H1 (cell line): Measurements from ENCODE around the gene MICOS13. TPM values are rescaled to one million over a fixed set of nuclear protein-coding genes. Genes with fewer than 3 reads are reported as not detected.

Experiments used
- CTCF ChIA-PET: fragments of 300-600 bp; sonication (Branson Sonifier 250); formaldehyde crosslinking; loops from one replicate; lab custom pipeline; 2021; ENCODE audit not compliant: partially characterized antibody; lab: Charles Lee
- POLR2A ChIA-PET: fragments of 300-600 bp; sonication (Branson Sonifier 250); formaldehyde crosslinking; loops from one replicate; lab custom pipeline; 2021; ENCODE audit warnings: inconsistent platforms; ENCODE audit not compliant: partially characterized antibody; lab: Charles Lee
- DNase-seq, 2 experiments: peaks; one replicate each; pipeline versions ENCODE4 v3.0.0 to v3.0.0-alpha.2; 2010 to 2022; ENCODE audit warnings: low spot score in 2 of 2, low read depth in 1 of 2, mixed read lengths in 1 of 2
- FAIRE-seq: peaks from 2 replicates; lab custom pipeline; 2011; peaks lifted over from hg19 to GRCh38; lab: Jason Lieb, UNC
- H2AFZ ChIP-seq: 2 replicates; pipeline ENCODE4 v1.8.1; 2012; ENCODE audit warnings: low read length, inconsistent platforms
- H2AK5ac ChIP-seq: 2 replicates; pipeline ENCODE4 v1.6.1; 2013; ENCODE audit warnings: low read depth, low read length
- H2BK120ac ChIP-seq: replicated peaks from 2 replicates; pipeline ENCODE3; 2013; ENCODE audit warnings: low read depth, low read length, inconsistent platforms
- H2BK12ac ChIP-seq: 2 replicates; pipeline ENCODE4 v1.6.1; 2013; ENCODE audit warnings: low read depth, low read length
- H2BK15ac ChIP-seq: 2 replicates; pipeline ENCODE4 v1.6.1; 2013; ENCODE audit warnings: low read length
- H2BK20ac ChIP-seq: 2 replicates; pipeline ENCODE4 v1.6.1; 2013; ENCODE audit warnings: low read length
- H2BK5ac ChIP-seq: 2 replicates; pipeline ENCODE4 v1.6.1; 2013; ENCODE audit warnings: low read depth, low read length
- H3K14ac ChIP-seq: 2 replicates; pipeline ENCODE4 v1.6.1; 2013; ENCODE audit warnings: inconsistent platforms; ENCODE audit not compliant: insufficient read length
- H3K18ac ChIP-seq: 2 replicates; pipeline ENCODE4 v1.6.1; 2013; ENCODE audit warnings: low read length; ENCODE audit errors: extremely low read depth
- H3K23ac ChIP-seq: 2 replicates; pipeline ENCODE4 v1.6.1; 2013; ENCODE audit warnings: inconsistent platforms; ENCODE audit not compliant: insufficient read length
- H3K23me2 ChIP-seq: 2 replicates; pipeline ENCODE4 v1.6.1; 2013; ENCODE audit warnings: low read depth, low read length
- H3K27ac ChIP-seq: 2 replicates; pipeline ENCODE4 v1.6.1; 2011; ENCODE audit warnings: low read depth, low read length, inconsistent platforms
- H3K27me3 ChIP-seq, 4 experiments: replicated peaks in 1 of 4; 1 replicate in 1 of 4; 2 replicates in 3 of 4; pipeline versions ENCODE4 v1.6.1 to v1.8.1; 2011 to 2013; ENCODE audit warnings: low read length in 3 of 4, mild to moderate bottlenecking in 3 of 4, inconsistent platforms in 2 of 4, mixed read lengths in 2 of 4, moderate library complexity in 1 of 4; ENCODE audit not compliant: control insufficient read depth in 3 of 4, insufficient read depth in 3 of 4; ENCODE audit errors: extremely low read depth in 1 of 4
- H3K36me3 ChIP-seq, 4 experiments: 2 replicates each; pipeline versions ENCODE4 v1.6.1 to v1.8.1; 2011 to 2013; ENCODE audit warnings: mild to moderate bottlenecking in 4 of 4, low read length in 3 of 4, moderate library complexity in 2 of 4, control low read depth in 1 of 4, inconsistent platforms in 1 of 4; ENCODE audit not compliant: insufficient read depth in 4 of 4, control insufficient read depth in 2 of 4
- H3K4ac ChIP-seq: replicated peaks from 2 replicates; pipeline ENCODE3; 2013; ENCODE audit warnings: low read length, low read depth, mixed read lengths, inconsistent platforms; ENCODE audit not compliant: insufficient read length
- H3K4me1 ChIP-seq, 4 experiments: replicated peaks in 1 of 4; 1 replicate in 1 of 4; 2 replicates in 3 of 4; pipeline versions ENCODE4 v1.6.1 to v1.8.1; 2011 to 2013; ENCODE audit warnings: low read length in 3 of 4, inconsistent platforms in 2 of 4, mixed read lengths in 1 of 4; ENCODE audit not compliant: insufficient read depth in 4 of 4, control insufficient read depth in 3 of 4
- H3K4me2 ChIP-seq, 2 experiments: 2 replicates each; pipeline versions ENCODE4 v1.6.1 to v1.8.1; 2011 to 2013; ENCODE audit warnings: low read depth in 2 of 2, low read length in 2 of 2, control low read depth in 1 of 2, inconsistent platforms in 1 of 2, mild to moderate bottlenecking in 1 of 2; ENCODE audit not compliant: insufficient read depth in 1 of 2
- H3K4me3 ChIP-seq, 4 experiments: fragments of 200-600, 300-600 bp in 1 of 4; sonication (generic), shearing (Covaris generic), sonication (Bioruptor Twin) in 1 of 4; 2 replicates each; pipeline versions ENCODE4 v1.5.1 to v1.8.1; 2011 to 2016; ENCODE audit warnings: low read length in 4 of 4, low read depth in 3 of 4, control low read depth in 2 of 4, inconsistent platforms in 2 of 4, mild to moderate bottlenecking in 2 of 4, mixed read lengths in 1 of 4, moderate library complexity in 1 of 4; ENCODE audit not compliant: insufficient read depth in 2 of 4; ENCODE audit errors: extremely low read depth in 1 of 4
- H3K56ac ChIP-seq: replicated peaks from 2 replicates; pipeline ENCODE3; 2013; ENCODE audit warnings: low read depth, mild to moderate bottlenecking, mixed read lengths, low read length, inconsistent platforms; ENCODE audit not compliant: insufficient read length
- H3K79me1 ChIP-seq: 2 replicates; pipeline ENCODE4 v1.6.1; 2013; ENCODE audit warnings: low read depth, low read length, control low read depth
- H3K79me2 ChIP-seq, 2 experiments: 2 replicates each; pipeline versions ENCODE4 v1.6.1 to v1.8.1; 2012 to 2013; ENCODE audit warnings: low read length in 2 of 2, mild to moderate bottlenecking in 2 of 2, inconsistent platforms in 1 of 2; ENCODE audit not compliant: insufficient read depth in 2 of 2, control insufficient read depth in 1 of 2
- H3K9ac ChIP-seq, 4 experiments: replicated peaks in 1 of 4; 1 replicate in 1 of 4; 2 replicates in 3 of 4; pipeline versions ENCODE4 v1.6.1 to v1.8.1; 2011 to 2013; ENCODE audit warnings: low read depth in 3 of 4, low read length in 3 of 4, control low read depth in 2 of 4, mild to moderate bottlenecking in 2 of 4, moderate library complexity in 2 of 4, inconsistent platforms in 1 of 4; ENCODE audit errors: extremely low read depth in 1 of 4
- H3K9me3 ChIP-seq, 2 experiments: 2 replicates each; pipeline versions ENCODE4 v1.6.1 to v1.8.1; 2012 to 2013; ENCODE audit warnings: mild to moderate bottlenecking in 2 of 2, moderate library complexity in 2 of 2, control low read depth in 1 of 2, inconsistent platforms in 1 of 2, low read depth in 1 of 2, low read length in 1 of 2, mixed read lengths in 1 of 2; ENCODE audit not compliant: insufficient read depth in 2 of 2
- H4K20me1 ChIP-seq, 2 experiments: replicated peaks in 1 of 2; 2 replicates each; pipeline versions ENCODE3 to v1.8.1; 2011 to 2013; ENCODE audit warnings: inconsistent platforms in 2 of 2, low read length in 2 of 2, mild to moderate bottlenecking in 1 of 2; ENCODE audit not compliant: insufficient read depth in 2 of 2, control insufficient read depth in 1 of 2
- H4K5ac ChIP-seq: 2 replicates; pipeline ENCODE4 v1.6.1; 2013; ENCODE audit warnings: low read length, low read depth, mixed read lengths, inconsistent platforms; ENCODE audit not compliant: insufficient read length
- H4K8ac ChIP-seq: 2 replicates; pipeline ENCODE4 v1.8.0; 2013; ENCODE audit warnings: mild to moderate bottlenecking, moderate library complexity, low read length, inconsistent platforms; ENCODE audit not compliant: insufficient read depth; ENCODE audit errors: extremely low read depth
- H4K91ac ChIP-seq: replicated peaks from 2 replicates; pipeline ENCODE3; 2013; ENCODE audit warnings: low read length, mixed read lengths, inconsistent platforms; ENCODE audit not compliant: insufficient read length
- CBX8 ChIP-seq: fragments of 300-800, 300-1000 bp; sonication (generic); IDR thresholded peaks from 2 replicates; pipeline ENCODE4 v1.7.1; 2016; ENCODE audit warnings: low read depth, low read length, borderline replicate concordance
- GABPA ChIP-seq: IDR thresholded peaks from 2 replicates; pipeline ENCODE4 v1.6.1; 2011; ENCODE audit warnings: mild to moderate bottlenecking, low read length, moderate library complexity, borderline replicate concordance; ENCODE audit not compliant: insufficient read depth
- KDM1A ChIP-seq: fragments of 200-600, 300-600 bp; sonication (generic); IDR thresholded peaks from 2 replicates; pipeline ENCODE4 v1.7.1; 2016; ENCODE audit warnings: mild to moderate bottlenecking, low read length, borderline replicate concordance
- NANOG ChIP-seq: IDR thresholded peaks from 2 replicates; pipeline ENCODE4 v1.6.1; 2011; ENCODE audit warnings: low read length, low read depth, mild to moderate bottlenecking, inconsistent platforms; ENCODE audit not compliant: insufficient read depth, poor library complexity, severe bottlenecking
- NRF1 ChIP-seq: IDR thresholded peaks from 2 replicates; pipeline ENCODE4 v1.6.1; 2011; ENCODE audit warnings: mild to moderate bottlenecking, low read depth, low read length, improper control_type of control experiment
- RFX5 ChIP-seq: IDR thresholded peaks from 2 replicates; pipeline ENCODE4 v1.6.1; 2011; ENCODE audit warnings: low read depth, low read length, improper control_type of control experiment, borderline replicate concordance
- TAF7 ChIP-seq: optimal IDR thresholded peaks from 2 replicates; pipeline ENCODE3; 2011; ENCODE audit warnings: low read depth, mild to moderate bottlenecking, inconsistent platforms, low read length, moderate library complexity, borderline replicate concordance
- TCF12 ChIP-seq: IDR thresholded peaks from 2 replicates; pipeline ENCODE4 v1.6.1; 2011; ENCODE audit warnings: low read depth, mild to moderate bottlenecking, low read length
- WGBS, 2 experiments: shearing (Covaris generic) in 1 of 2; methylation state at CpG; one replicate each; pipeline versions ENCODE4 v1.1.6 to v1.1.7; 2013 to 2015; ENCODE audit warnings: low lambda C conversion rate in 2 of 2, mixed read lengths in 2 of 2, inconsistent platforms in 1 of 2, low coverage in 1 of 2, missing lambda C conversion rate in 1 of 2; ENCODE audit not compliant: insufficient replicate concordance in 2 of 2, insufficient coverage in 1 of 2, insufficient read length in 1 of 2; ENCODE audit errors: extremely low coverage in 1 of 2, missing lambda C conversion rate in 1 of 2; 5-methylcytosine and 5-hydroxymethylcytosine counted together
- polyA plus RNA-seq, 7 experiments: library from polyadenylated mRNA; depleted of rRNA in 3 of 7; stranded (reverse) in 5 of 7; unstranded in 2 of 7; fragments of >200 nt in 5 of 7; fragments of 200-250 nt in 2 of 7; gene quantifications; 1 replicate in 5 of 7; 2 replicates in 1 of 7; 4 replicates in 1 of 7; pipeline versions ENCODE4 v1.2.1 to v1.2.3, GENCODE V29; 2011 to 2013; ENCODE audit warnings: missing spikeins in 2 of 7, mixed read lengths in 2 of 7
- total RNA-seq: library from RNA; stranded (reverse); fragmentation: NEBNext Ultra II Directional; extraction: Animal tissue kit (Norgen Biotek cat#: 25700); gene quantifications from 2 replicates; pipeline ENCODE4 v1.2.1, GENCODE V29; 2021
- TF ChIP-seq, protein P1 (sequence below): IDR thresholded peaks from 2 replicates; pipeline ENCODE4 v1.6.1; 2012; ENCODE audit warnings: inconsistent platforms

Gene MICOS13
- total and polyA plus RNA-seq, 2 of the 8 experiments (the other 6 are each of a cell fraction or from before 2014, with no cell fraction given): 17.3 to 36.1 TPM

DNA sequence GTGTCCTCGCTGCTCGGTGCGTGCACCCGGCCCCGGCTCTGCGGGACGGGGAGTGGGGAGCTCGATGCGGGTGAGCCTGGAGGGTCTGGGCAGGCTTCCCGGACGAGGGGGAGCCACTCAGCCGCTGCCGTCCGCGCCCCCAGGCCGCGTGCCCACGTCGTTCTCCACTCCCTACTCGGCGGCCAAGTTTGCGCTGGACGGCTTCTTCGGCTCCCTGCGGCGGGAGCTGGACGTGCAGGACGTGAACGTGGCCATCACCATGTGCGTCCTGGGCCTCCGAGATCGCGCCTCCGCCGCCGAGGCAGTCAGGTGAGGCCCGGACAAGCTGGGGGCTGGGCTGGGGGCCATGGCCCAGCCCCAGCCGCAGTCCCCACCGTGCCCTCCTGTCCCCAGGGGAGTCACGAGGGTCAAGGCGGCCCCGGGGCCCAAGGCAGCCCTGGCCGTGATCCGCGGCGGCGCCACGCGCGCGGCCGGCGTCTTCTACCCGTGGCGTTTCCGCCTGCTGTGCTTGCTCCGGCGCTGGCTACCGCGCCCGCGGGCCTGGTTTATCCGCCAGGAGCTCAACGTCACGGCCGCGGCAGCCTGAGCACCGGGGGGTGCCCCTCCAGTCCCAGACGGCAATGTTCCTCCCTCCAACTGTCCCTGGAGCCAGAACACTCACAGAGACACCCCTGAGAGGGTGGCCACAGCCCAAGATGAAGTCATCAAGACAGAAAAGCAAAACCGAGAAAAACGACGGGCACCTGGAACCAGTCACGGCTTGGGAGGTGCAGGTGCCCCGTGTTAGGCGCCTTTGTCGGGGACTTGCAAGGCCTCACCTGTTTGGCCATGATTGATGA, 7.3 kb upstream of the MICOS13 start:
- WGBS, 2 experiments: 75% methylated on average over 63 of the region's 76 CpGs; no CpG with 5 or more reads in 1 of the 2 experiments
- no peak for TF ChIP-seq TAF7
- TF ChIP-seq GABPA: no peak
- TF ChIP-seq NRF1: no peak
- no peak for TF ChIP-seq RFX5
- TF ChIP-seq KDM1A: no peak
- TF ChIP-seq, protein P1, sequence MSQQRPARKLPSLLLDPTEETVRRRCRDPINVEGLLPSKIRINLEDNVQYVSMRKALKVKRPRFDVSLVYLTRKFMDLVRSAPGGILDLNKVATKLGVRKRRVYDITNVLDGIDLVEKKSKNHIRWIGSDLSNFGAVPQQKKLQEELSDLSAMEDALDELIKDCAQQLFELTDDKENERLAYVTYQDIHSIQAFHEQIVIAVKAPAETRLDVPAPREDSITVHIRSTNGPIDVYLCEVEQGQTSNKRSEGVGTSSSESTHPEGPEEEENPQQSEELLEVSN: peak; percentile 65
- no peak for TF ChIP-seq NANOG
- no peak for TF ChIP-seq CBX8
- TF ChIP-seq TCF12: no peak

More for the DNA sequence above, 7.3 kb upstream of the MICOS13 start:
- Histone ChIP-seq H4K91ac (peak overlapping the region; percentile 65), H3K23me2 (peaks cover 5% of the 10 kb centered on the region; the same call in 1 of the 2 replicates), H3K4me2 (peak overlapping the region in 1 of 2 experiments; percentile 70; a peak in 3 of 4 replicates), H2BK5ac (peak overlapping the region; percentile 35; the same call in 1 of the 2 replicates), H3K14ac (no peak overlapping the region), H3K27ac (no peak overlapping the region), H2BK120ac (no peak overlapping the region), H2AK5ac (no peak overlapping the region), H4K20me1 (peaks cover 18 to 19% of the 10 kb centered on the region in 2 experiments), H3K4ac (no peak overlapping the region), H2AFZ (no peak overlapping the region), H4K5ac (peak overlapping the region; percentile 34), H3K4me3 (peak overlapping the region in 2 of 4 experiments; percentile 5 to 71; a peak in 3 of 8 replicates), H3K79me2 (peaks cover 10 to 24% of the 10 kb centered on the region in 2 experiments), H3K9me3 (no peaks in the 10 kb centered on the region), H3K18ac (no peak overlapping the region; the same call in 1 of the 2 replicates), H2BK12ac (peak overlapping the region; percentile 84; the same call in 1 of the 2 replicates), H2BK15ac (no peak overlapping the region; the same call in 1 of the 2 replicates), H3K23ac (no peak overlapping the region), H3K9ac (peak overlapping the region in 1 of 4 experiments; percentile 35; a peak in 2 of 7 replicates), H3K4me1 (peaks cover 0 to 4% (median 1%) of the 10 kb centered on the region in 4 experiments; a peak in 3 of 7 replicates), H2BK20ac (no peak overlapping the region), H4K8ac (peak overlapping the region; percentile 82), H3K27me3 (no peaks in the 10 kb centered on the region), H3K79me1 (peaks cover 2% of the 10 kb centered on the region), H3K56ac (no peak overlapping the region), H3K36me3 (peaks cover 9 to 17% (median 15%) of the 10 kb centered on the region in 4 experiments)
- DNase-seq (no peak), FAIRE-seq (no peak)
- CTCF ChIA-PET: interaction anchor here (0.6 to 4.9 kb wide), 18 partner anchors 10 to 126 kb away, joined by 3 to 26 read pairs (median 4); partner anchors contain the start of genes CATSPERD and DUS3L
- POLR2A ChIA-PET: interaction anchor here (0.8 to 15.6 kb wide), 8 partner anchors 8 to 141 kb away, joined by 3 to 620 read pairs (median 4); partner anchors contain the start of genes CATSPERD, LONP1, SAFB and SAFB2
